WTC11 (cell line): ENCODE measurements around the gene PIGO. TPM values are rescaled to one million over a fixed set of nuclear protein-coding genes. Genes with fewer than 3 reads are reported as not detected.

Experiments used
- ATAC-seq: fragments of 200-7000 bp; cut with Tn5 transposase; 2 replicates; pipeline ENCODE4 v1.10.0; 2021; ENCODE audit warnings: mild to moderate bottlenecking, moderate library complexity
- CTCF ChIA-PET: fragments of 300-600 bp; sonication (Branson Sonifier 250); formaldehyde crosslinking; loops from one replicate; lab custom pipeline; 2021; ENCODE audit warnings: antibody characterized with exemption; lab: Charles Lee
- POLR2A ChIA-PET: fragments of 350-600 bp; sonication (Branson Sonifier 250); formaldehyde crosslinking; loops from one replicate; lab custom pipeline; 2021; ENCODE audit warnings: antibody characterized with exemption; lab: Charles Lee
- DNase-seq: peaks from one replicate; pipeline ENCODE4 v3.0.0; 2021; ENCODE audit warnings: low spot score
- H3K27ac Mint-ChIP-seq: 2 replicates; pipeline ENCODE4 v1.8.0; 2021; ENCODE audit warnings: mixed read lengths
- H3K27me3 Mint-ChIP-seq: 2 replicates; pipeline ENCODE4 v1.8.0; 2021; ENCODE audit warnings: low read depth, mild to moderate bottlenecking, moderate library complexity, mixed read lengths
- H3K36me3 Mint-ChIP-seq: 2 replicates; pipeline ENCODE4 v1.8.0; 2021; ENCODE audit warnings: mixed read lengths
- H3K4me1 Mint-ChIP-seq: 2 replicates; pipeline ENCODE4 v1.8.0; 2022; ENCODE audit warnings: mixed read lengths
- H3K4me3 Mint-ChIP-seq: 2 replicates; pipeline ENCODE4 v1.8.0; 2021; ENCODE audit warnings: mild to moderate bottlenecking, moderate library complexity, mixed read lengths
- H3K9me3 Mint-ChIP-seq: 2 replicates; pipeline ENCODE4 v1.8.0; 2021; ENCODE audit warnings: mixed read lengths
- FOXJ3 ChIP-seq: sonication (generic); formaldehyde crosslinking; IDR thresholded peaks from 2 replicates; pipeline ENCODE4 v1.9.0; 2021; ENCODE audit warnings: missing genetic modification reagents, mild to moderate bottlenecking, borderline replicate concordance
- FOXK1 ChIP-seq: sonication (generic); formaldehyde crosslinking; IDR thresholded peaks from 2 replicates; pipeline ENCODE4 v1.8.0; 2022; ENCODE audit warnings: mild to moderate bottlenecking, moderate library complexity, missing genetic modification reagents
- GRHL2 ChIP-seq: fragments of 250-450 bp; sonication (Bioruptor Pico); IDR thresholded peaks from 2 replicates; pipeline ENCODE4 v1.8.0; 2022; ENCODE audit warnings: mild to moderate bottlenecking, moderate library complexity; ENCODE audit not compliant: insufficient replicate concordance, severe bottlenecking
- JAZF1 ChIP-seq: fragments of 250-450 bp; sonication (Bioruptor Pico); IDR thresholded peaks from 2 replicates; pipeline ENCODE4 v1.9.0; 2021; ENCODE audit warnings: moderate library complexity, mild to moderate bottlenecking, inconsistent platforms
- NR2C2 ChIP-seq: sonication (generic); formaldehyde crosslinking; IDR thresholded peaks from 2 replicates; pipeline ENCODE4 v1.8.0; 2022; ENCODE audit warnings: mild to moderate bottlenecking, missing genetic modification reagents
- NR3C1 ChIP-seq: sonication (generic); formaldehyde crosslinking; conservative IDR thresholded peaks from 2 replicates; pipeline ENCODE4 v1.8.1; 2023; ENCODE audit warnings: low read depth, mild to moderate bottlenecking, missing genetic modification reagents
- SMAD3 ChIP-seq: sonication (generic); formaldehyde crosslinking; IDR thresholded peaks from 2 replicates; pipeline ENCODE4 v1.8.0; 2022; ENCODE audit warnings: missing genetic modification reagents, mild to moderate bottlenecking, borderline replicate concordance
- SOX15 ChIP-seq: fragments of 250-450 bp; sonication (Bioruptor Pico); IDR thresholded peaks from 2 replicates; pipeline ENCODE4 v1.9.0; 2021; ENCODE audit warnings: mild to moderate bottlenecking
- TCF7 ChIP-seq: sonication (generic); formaldehyde crosslinking; IDR thresholded peaks from 2 replicates; pipeline ENCODE4 v1.8.0; 2022; ENCODE audit warnings: mild to moderate bottlenecking, low read depth, missing genetic modification reagents, moderate library complexity
- ZBTB21 ChIP-seq: sonication (generic); formaldehyde crosslinking; IDR thresholded peaks from 2 replicates; pipeline ENCODE4 v1.8.1; 2023; ENCODE audit warnings: mild to moderate bottlenecking, missing genetic modification reagents, borderline replicate concordance
- ZNF396 ChIP-seq: fragments of 250-450 bp; sonication (Bioruptor Pico); IDR thresholded peaks from 2 replicates; pipeline ENCODE4 v1.8.0; 2021; ENCODE audit warnings: mild to moderate bottlenecking, moderate library complexity, borderline replicate concordance
- ZNF423 ChIP-seq: fragments of 250-450 bp; sonication (Bioruptor Pico); IDR thresholded peaks from 2 replicates; pipeline ENCODE4 v2.1.2; 2022; ENCODE audit warnings: mild to moderate bottlenecking, moderate library complexity
- total RNA-seq: library from RNA; stranded (reverse); gene quantifications from 3 replicates; pipeline ENCODE4 v1.2.3, GENCODE V29; 2021
- TF ChIP-seq, protein P1 (sequence below): sonication (generic); formaldehyde crosslinking; IDR thresholded peaks from 2 replicates; pipeline ENCODE4 v1.8.0; 2022; ENCODE audit warnings: mild to moderate bottlenecking, missing genetic modification reagents
- TF ChIP-seq, protein P2 (sequence below): sonication (generic); formaldehyde crosslinking; conservative IDR thresholded peaks from 2 replicates; pipeline ENCODE4 v1.8.1; 2022; ENCODE audit warnings: mild to moderate bottlenecking, missing genetic modification reagents
- TF ChIP-seq, protein P3 (sequence below): sonication (generic); formaldehyde crosslinking; IDR thresholded peaks from 2 replicates; pipeline ENCODE4 v1.8.1; 2023; ENCODE audit warnings: mild to moderate bottlenecking, missing genetic modification reagents
- TF ChIP-seq, protein P4 (sequence below): sonication (generic); formaldehyde crosslinking; IDR thresholded peaks from 2 replicates; pipeline ENCODE4 v1.8.0; 2023; ENCODE audit warnings: missing genetic modification reagents, mild to moderate bottlenecking, borderline replicate concordance
- TF ChIP-seq, protein P5 (sequence below): sonication (generic); formaldehyde crosslinking; IDR thresholded peaks from 2 replicates; pipeline ENCODE4 v1.8.1; 2022; ENCODE audit warnings: mild to moderate bottlenecking, missing genetic modification reagents, moderate library complexity, borderline replicate concordance

PIGO gene
- total RNA-seq, 1 experiment from 2014 or later: 23.8 TPM

DNA sequence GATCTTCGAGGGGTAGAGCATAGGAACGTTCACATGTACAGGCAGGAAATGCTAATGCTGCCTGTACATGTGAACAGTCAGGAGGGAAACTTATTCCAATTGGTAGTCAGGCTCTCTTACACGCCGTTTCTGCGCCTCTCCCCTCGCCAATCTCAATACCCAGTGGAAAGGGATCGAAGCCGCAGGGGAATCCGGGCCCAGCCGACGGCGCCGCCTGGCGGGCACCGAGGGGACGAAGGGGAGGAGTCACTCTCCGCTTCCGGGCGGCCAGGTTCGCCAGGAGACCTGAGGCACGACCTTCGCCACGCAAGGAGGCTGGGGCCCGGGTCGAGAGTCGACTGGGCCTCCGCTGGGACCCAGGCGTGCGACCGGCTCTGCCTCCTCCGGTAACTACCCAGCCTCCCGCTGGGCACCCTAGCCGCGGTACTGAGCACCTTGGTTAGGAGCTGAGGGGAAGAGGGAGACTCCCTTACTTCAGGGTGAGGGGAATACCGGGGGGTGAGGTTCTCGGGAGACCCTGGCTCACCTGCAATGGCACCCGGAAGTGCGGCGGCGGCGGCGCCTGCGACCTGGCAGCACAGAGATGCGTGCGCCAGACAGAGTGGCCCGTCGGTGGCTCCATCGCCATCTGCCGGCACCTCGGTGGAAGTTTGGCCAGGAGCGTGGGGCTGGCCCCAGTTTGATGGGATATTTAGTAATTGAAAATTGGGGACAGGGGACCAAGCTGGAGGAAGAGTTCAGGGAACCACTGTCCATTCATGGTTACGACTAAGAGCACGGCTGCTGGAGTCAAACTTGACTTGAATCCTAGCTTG, at the start of gene PIGO (continued):
- TF ChIP-seq, protein P1, sequence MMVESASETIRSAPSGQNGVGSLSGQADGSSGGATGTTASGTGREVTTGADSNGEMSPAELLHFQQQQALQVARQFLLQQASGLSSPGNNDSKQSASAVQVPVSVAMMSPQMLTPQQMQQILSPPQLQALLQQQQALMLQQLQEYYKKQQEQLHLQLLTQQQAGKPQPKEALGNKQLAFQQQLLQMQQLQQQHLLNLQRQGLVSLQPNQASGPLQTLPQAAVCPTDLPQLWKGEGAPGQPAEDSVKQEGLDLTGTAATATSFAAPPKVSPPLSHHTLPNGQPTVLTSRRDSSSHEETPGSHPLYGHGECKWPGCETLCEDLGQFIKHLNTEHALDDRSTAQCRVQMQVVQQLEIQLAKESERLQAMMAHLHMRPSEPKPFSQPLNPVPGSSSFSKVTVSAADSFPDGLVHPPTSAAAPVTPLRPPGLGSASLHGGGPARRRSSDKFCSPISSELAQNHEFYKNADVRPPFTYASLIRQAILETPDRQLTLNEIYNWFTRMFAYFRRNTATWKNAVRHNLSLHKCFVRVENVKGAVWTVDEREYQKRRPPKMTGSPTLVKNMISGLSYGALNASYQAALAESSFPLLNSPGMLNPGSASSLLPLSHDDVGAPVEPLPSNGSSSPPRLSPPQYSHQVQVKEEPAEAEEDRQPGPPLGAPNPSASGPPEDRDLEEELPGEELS (CRISPR knock-in tag): peak; percentile 91; the same call in 1 of the 2 replicates
- peak; percentile 76 for TF ChIP-seq FOXK1 (CRISPR knock-in tag)
- TF ChIP-seq, protein P2, sequence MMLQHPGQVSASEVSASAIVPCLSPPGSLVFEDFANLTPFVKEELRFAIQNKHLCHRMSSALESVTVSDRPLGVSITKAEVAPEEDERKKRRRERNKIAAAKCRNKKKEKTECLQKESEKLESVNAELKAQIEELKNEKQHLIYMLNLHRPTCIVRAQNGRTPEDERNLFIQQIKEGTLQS (CRISPR knock-in tag): no peak
- TF ChIP-seq TCF7 (CRISPR knock-in tag): no peak
- TF ChIP-seq, protein P3, sequence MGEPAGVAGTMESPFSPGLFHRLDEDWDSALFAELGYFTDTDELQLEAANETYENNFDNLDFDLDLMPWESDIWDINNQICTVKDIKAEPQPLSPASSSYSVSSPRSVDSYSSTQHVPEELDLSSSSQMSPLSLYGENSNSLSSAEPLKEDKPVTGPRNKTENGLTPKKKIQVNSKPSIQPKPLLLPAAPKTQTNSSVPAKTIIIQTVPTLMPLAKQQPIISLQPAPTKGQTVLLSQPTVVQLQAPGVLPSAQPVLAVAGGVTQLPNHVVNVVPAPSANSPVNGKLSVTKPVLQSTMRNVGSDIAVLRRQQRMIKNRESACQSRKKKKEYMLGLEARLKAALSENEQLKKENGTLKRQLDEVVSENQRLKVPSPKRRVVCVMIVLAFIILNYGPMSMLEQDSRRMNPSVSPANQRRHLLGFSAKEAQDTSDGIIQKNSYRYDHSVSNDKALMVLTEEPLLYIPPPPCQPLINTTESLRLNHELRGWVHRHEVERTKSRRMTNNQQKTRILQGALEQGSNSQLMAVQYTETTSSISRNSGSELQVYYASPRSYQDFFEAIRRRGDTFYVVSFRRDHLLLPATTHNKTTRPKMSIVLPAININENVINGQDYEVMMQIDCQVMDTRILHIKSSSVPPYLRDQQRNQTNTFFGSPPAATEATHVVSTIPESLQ (CRISPR knock-in tag): no peak
- TF ChIP-seq FOXJ3 (CRISPR knock-in tag): no peak
- no peak for TF ChIP-seq SOX15 (CRISPR knock-in tag)
- TF ChIP-seq JAZF1 (CRISPR knock-in tag): no peak
- TF ChIP-seq, protein P4, sequence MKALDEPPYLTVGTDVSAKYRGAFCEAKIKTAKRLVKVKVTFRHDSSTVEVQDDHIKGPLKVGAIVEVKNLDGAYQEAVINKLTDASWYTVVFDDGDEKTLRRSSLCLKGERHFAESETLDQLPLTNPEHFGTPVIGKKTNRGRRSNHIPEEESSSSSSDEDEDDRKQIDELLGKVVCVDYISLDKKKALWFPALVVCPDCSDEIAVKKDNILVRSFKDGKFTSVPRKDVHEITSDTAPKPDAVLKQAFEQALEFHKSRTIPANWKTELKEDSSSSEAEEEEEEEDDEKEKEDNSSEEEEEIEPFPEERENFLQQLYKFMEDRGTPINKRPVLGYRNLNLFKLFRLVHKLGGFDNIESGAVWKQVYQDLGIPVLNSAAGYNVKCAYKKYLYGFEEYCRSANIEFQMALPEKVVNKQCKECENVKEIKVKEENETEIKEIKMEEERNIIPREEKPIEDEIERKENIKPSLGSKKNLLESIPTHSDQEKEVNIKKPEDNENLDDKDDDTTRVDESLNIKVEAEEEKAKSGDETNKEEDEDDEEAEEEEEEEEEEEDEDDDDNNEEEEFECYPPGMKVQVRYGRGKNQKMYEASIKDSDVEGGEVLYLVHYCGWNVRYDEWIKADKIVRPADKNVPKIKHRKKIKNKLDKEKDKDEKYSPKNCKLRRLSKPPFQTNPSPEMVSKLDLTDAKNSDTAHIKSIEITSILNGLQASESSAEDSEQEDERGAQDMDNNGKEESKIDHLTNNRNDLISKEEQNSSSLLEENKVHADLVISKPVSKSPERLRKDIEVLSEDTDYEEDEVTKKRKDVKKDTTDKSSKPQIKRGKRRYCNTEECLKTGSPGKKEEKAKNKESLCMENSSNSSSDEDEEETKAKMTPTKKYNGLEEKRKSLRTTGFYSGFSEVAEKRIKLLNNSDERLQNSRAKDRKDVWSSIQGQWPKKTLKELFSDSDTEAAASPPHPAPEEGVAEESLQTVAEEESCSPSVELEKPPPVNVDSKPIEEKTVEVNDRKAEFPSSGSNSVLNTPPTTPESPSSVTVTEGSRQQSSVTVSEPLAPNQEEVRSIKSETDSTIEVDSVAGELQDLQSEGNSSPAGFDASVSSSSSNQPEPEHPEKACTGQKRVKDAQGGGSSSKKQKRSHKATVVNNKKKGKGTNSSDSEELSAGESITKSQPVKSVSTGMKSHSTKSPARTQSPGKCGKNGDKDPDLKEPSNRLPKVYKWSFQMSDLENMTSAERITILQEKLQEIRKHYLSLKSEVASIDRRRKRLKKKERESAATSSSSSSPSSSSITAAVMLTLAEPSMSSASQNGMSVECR (CRISPR knock-in tag): peak; percentile 87
- 0 out of 2 replicates have a peak, but pooled peaks have one; percentile 18 for TF ChIP-seq SMAD3
- no peak for TF ChIP-seq NR2C2
- TF ChIP-seq, protein P5, sequence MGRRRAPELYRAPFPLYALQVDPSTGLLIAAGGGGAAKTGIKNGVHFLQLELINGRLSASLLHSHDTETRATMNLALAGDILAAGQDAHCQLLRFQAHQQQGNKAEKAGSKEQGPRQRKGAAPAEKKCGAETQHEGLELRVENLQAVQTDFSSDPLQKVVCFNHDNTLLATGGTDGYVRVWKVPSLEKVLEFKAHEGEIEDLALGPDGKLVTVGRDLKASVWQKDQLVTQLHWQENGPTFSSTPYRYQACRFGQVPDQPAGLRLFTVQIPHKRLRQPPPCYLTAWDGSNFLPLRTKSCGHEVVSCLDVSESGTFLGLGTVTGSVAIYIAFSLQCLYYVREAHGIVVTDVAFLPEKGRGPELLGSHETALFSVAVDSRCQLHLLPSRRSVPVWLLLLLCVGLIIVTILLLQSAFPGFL (CRISPR knock-in tag): 0 out of 2 replicates have a peak, but pooled peaks have one; percentile 53
- no peak for TF ChIP-seq ZNF423 (CRISPR knock-in tag)
- TF ChIP-seq GRHL2 (CRISPR knock-in tag): no peak

GRCh38 chr9:35142037-35142436, 45.6 kb upstream of the PIGO start:
- Mint-ChIP-seq H3K27ac (no peak overlapping the region), H3K9me3 (peaks cover 47% of the 10 kb centered on the region), H3K36me3 (peaks cover 39% of the 10 kb centered on the region), H3K4me1 (no peaks in the 10 kb centered on the region), H3K4me3 (no peak overlapping the region), H3K27me3 (peaks cover 13% of the 10 kb centered on the region)
- POLR2A ChIA-PET: no interaction called here
- DNase-seq (no peak), ATAC-seq (no peak)
- TF ChIP-seq NR3C1 (CRISPR knock-in tag): no peak
- no peak for TF ChIP-seq ZBTB21 (CRISPR knock-in tag)
- no peak for TF ChIP-seq ZNF396 (CRISPR knock-in tag)
- CTCF ChIA-PET: no interaction called here
